Neural progenitor cell (in vitro differentiated cells): ENCODE measurements around the gene DDOST. TPM values are rescaled to one million over a fixed set of nuclear protein-coding genes. Genes with fewer than 3 reads are reported as not detected.
A peak's percentile ranks its signal among the peaks of the same experiment; 100 is the strongest.

Experiments used
- DNase-seq: peaks from one replicate; pipeline ENCODE4 v3.0.0-alpha.2; 2016; ENCODE audit warnings: low spot score
- H2AFZ ChIP-seq: fragments of 200-600 bp; sonication (generic); replicated peaks from 2 replicates; pipeline ENCODE4 v1.6.1; 2016; ENCODE audit warnings: antibody characterized with exemption
- H3F3A ChIP-seq: fragments of 200-600 bp; sonication (generic); 2 replicates; pipeline ENCODE4 v1.6.1; 2016; ENCODE audit warnings: antibody characterized with exemption, low read depth
- H3K27ac ChIP-seq: fragments of 200-600 bp; sonication (generic); 2 replicates; pipeline ENCODE4 v1.5.1; 2016; ENCODE audit warnings: mild to moderate bottlenecking
- H3K27me3 ChIP-seq: fragments of 200-600 bp; sonication (generic); 2 replicates; pipeline ENCODE4 v1.6.1; 2016; ENCODE audit warnings: mild to moderate bottlenecking, moderate library complexity
- H3K36me3 ChIP-seq: fragments of 200-600 bp; sonication (generic); 2 replicates; pipeline ENCODE4 v1.5.1; 2016
- H3K4me1 ChIP-seq: fragments of 200-600 bp; sonication (generic); 2 replicates; pipeline ENCODE4 v1.6.1; 2016; ENCODE audit warnings: mixed run types
- H3K4me2 ChIP-seq: fragments of 200-600 bp; sonication (generic); 2 replicates; pipeline ENCODE4 v1.6.1; 2016
- H3K4me3 ChIP-seq: fragments of 200-600 bp; sonication (generic); 2 replicates; pipeline ENCODE4 v1.5.1; 2016
- H3K79me2 ChIP-seq: fragments of 200-600 bp; sonication (generic); 2 replicates; pipeline ENCODE4 v1.6.1; 2016; ENCODE audit warnings: low read depth
- H3K9ac ChIP-seq: fragments of 200-600 bp; sonication (generic); 2 replicates; pipeline ENCODE4 v1.6.1; 2016
- H3K9me3 ChIP-seq: fragments of 200-600 bp; sonication (generic); 2 replicates; pipeline ENCODE4 v1.5.1; 2016; ENCODE audit warnings: low read depth
- H4K20me1 ChIP-seq: fragments of 200-600 bp; sonication (generic); 2 replicates; pipeline ENCODE4 v1.6.1; 2016; ENCODE audit warnings: low read depth
- H3K27ac Mint-ChIP-seq: 3 replicates; pipeline ENCODE4 v1.8.0; 2021; ENCODE audit warnings: mixed read lengths
- H3K27me3 Mint-ChIP-seq: 2 replicates; pipeline ENCODE4 v1.8.0; 2022; ENCODE audit warnings: low read depth, mild to moderate bottlenecking, inconsistent platforms, moderate library complexity, mixed read lengths; ENCODE audit not compliant: insufficient read depth
- H3K36me3 Mint-ChIP-seq: 3 replicates; pipeline ENCODE4 v1.8.0; 2021; ENCODE audit warnings: mixed read lengths
- H3K4me1 Mint-ChIP-seq: 3 replicates; pipeline ENCODE4 v1.8.0; 2021; ENCODE audit warnings: mixed read lengths
- H3K4me3 Mint-ChIP-seq: 3 replicates; pipeline ENCODE4 v1.8.0; 2021; ENCODE audit warnings: mild to moderate bottlenecking, moderate library complexity, mixed read lengths
- H3K9me3 Mint-ChIP-seq: 3 replicates; pipeline ENCODE4 v1.8.0; 2020; ENCODE audit warnings: mixed read lengths
- CTCF ChIP-seq: fragments of 200-600 bp; sonication (generic); IDR thresholded peaks from 2 replicates; pipeline ENCODE4 v1.5.1; 2017; ENCODE audit warnings: antibody characterized with exemption, mild to moderate bottlenecking
- EZH2 ChIP-seq: fragments of 200-600 bp; sonication (generic); IDR thresholded peaks from 2 replicates; pipeline ENCODE4 v1.6.1; 2017; ENCODE audit warnings: antibody characterized with exemption, mild to moderate bottlenecking, moderate library complexity
- EZH2phosphoT487 ChIP-seq: fragments of 200-600 bp; sonication (generic); IDR thresholded peaks from 2 replicates; pipeline ENCODE4 v1.6.1; 2017; ENCODE audit warnings: antibody characterized with exemption
- total RNA-seq: library from RNA; depleted of rRNA; stranded (reverse); fragments of >200 nt; gene quantifications from 2 replicates; pipeline ENCODE4 v1.2.3, GENCODE V29; 2015; ENCODE audit warnings: low replicate concordance

DDOST gene
- total RNA-seq, 1 donor from 2014 or later: 151 TPM

GRCh38 chr1:20708891-20709290 lies 47.7 kb upstream of the DDOST start:
- H3K36me3 Mint-ChIP-seq: no peaks in the 10 kb centered on the region
- no peak for TF ChIP-seq EZH2
- no peaks in the 10 kb centered on the region for H3K36me3 ChIP-seq
- no peak overlapping the region for H3K27ac ChIP-seq
- H3K79me2 ChIP-seq: no peaks in the 10 kb centered on the region
- H3K4me3 Mint-ChIP-seq: no peak overlapping the region
- H3K4me3 ChIP-seq: no peak overlapping the region
- no peak overlapping the region for H2AFZ ChIP-seq
- H3K9ac ChIP-seq: no peak overlapping the region
- no peaks in the 10 kb centered on the region for H3F3A ChIP-seq
- H3K27me3 ChIP-seq: no peaks in the 10 kb centered on the region
- no peak overlapping the region for H3K27ac Mint-ChIP-seq
- no peaks in the 10 kb centered on the region for H3K9me3 ChIP-seq
- peaks cover 32% of the 10 kb centered on the region for H3K4me1 Mint-ChIP-seq
- no peaks in the 10 kb centered on the region for H3K9me3 Mint-ChIP-seq
- no peaks in the 10 kb centered on the region for H4K20me1 ChIP-seq
- no peak overlapping the region for H3K4me2 ChIP-seq
- no peaks in the 10 kb centered on the region for H3K4me1 ChIP-seq
- peaks cover 12% of the 10 kb centered on the region for H3K27me3 Mint-ChIP-seq
- DNase-seq: no peak

- H2AFZ ChIP-seq: no peak overlapping the region
- peak overlapping the region; percentile 37 for H3K27ac Mint-ChIP-seq
- DNase-seq: no peak
- TF ChIP-seq EZH2phosphoT487 (no peak), EZH2 (no peak), CTCF (no peak)
- no peaks in the 10 kb centered on the region for H3K27me3 ChIP-seq
- H3K9ac ChIP-seq: no peak overlapping the region
- H3K36me3 ChIP-seq: no peaks in the 10 kb centered on the region
- H3K79me2 ChIP-seq: no peaks in the 10 kb centered on the region
- H3K27me3 Mint-ChIP-seq: peaks cover 10% of the 10 kb centered on the region
- no peak overlapping the region for H3K27ac ChIP-seq
- no peaks in the 10 kb centered on the region for H3F3A ChIP-seq
- H3K9me3 ChIP-seq: no peaks in the 10 kb centered on the region
- H3K4me3 ChIP-seq: no peak overlapping the region
- H3K4me1 ChIP-seq: no peaks in the 10 kb centered on the region
- H3K36me3 Mint-ChIP-seq: no peaks in the 10 kb centered on the region
- H4K20me1 ChIP-seq: no peaks in the 10 kb centered on the region
- H3K4me1 Mint-ChIP-seq: peaks cover 32% of the 10 kb centered on the region
- H3K4me2 ChIP-seq: no peak overlapping the region
- no peaks in the 10 kb centered on the region for H3K9me3 Mint-ChIP-seq
- no peak overlapping the region for H3K4me3 Mint-ChIP-seq
These were observed 46.9 kb upstream of the DDOST start for GRCh38 chr1:20708057-20708456.

- no peak overlapping the region for H2AFZ ChIP-seq
- Mint-ChIP-seq H3K27me3 (peaks cover 11% of the 10 kb centered on the region), H3K4me1 (peaks cover 28% of the 10 kb centered on the region), H3K27ac (no peak overlapping the region), H3K36me3 (no peaks in the 10 kb centered on the region), H3K9me3 (no peaks in the 10 kb centered on the region), H3K4me3 (no peak overlapping the region)
- no peaks in the 10 kb centered on the region for H3K4me1 ChIP-seq
- H3K27me3 ChIP-seq: no peaks in the 10 kb centered on the region
- H4K20me1 ChIP-seq: no peaks in the 10 kb centered on the region
- H3K79me2 ChIP-seq: no peaks in the 10 kb centered on the region
- no peak overlapping the region for H3K4me3 ChIP-seq
- H3K9me3 ChIP-seq: no peaks in the 10 kb centered on the region
- no peak overlapping the region for H3K4me2 ChIP-seq
- TF ChIP-seq CTCF: no peak
- TF ChIP-seq EZH2phosphoT487: no peak
- TF ChIP-seq EZH2: no peak
- H3K9ac ChIP-seq: no peak overlapping the region
- no peak overlapping the region for H3K27ac ChIP-seq
- no peaks in the 10 kb centered on the region for H3K36me3 ChIP-seq
- no peak for DNase-seq
- H3F3A ChIP-seq: no peaks in the 10 kb centered on the region
These were observed 45.7 kb upstream of the DDOST start for GRCh38 chr1:20706841-20707240.

DNA sequence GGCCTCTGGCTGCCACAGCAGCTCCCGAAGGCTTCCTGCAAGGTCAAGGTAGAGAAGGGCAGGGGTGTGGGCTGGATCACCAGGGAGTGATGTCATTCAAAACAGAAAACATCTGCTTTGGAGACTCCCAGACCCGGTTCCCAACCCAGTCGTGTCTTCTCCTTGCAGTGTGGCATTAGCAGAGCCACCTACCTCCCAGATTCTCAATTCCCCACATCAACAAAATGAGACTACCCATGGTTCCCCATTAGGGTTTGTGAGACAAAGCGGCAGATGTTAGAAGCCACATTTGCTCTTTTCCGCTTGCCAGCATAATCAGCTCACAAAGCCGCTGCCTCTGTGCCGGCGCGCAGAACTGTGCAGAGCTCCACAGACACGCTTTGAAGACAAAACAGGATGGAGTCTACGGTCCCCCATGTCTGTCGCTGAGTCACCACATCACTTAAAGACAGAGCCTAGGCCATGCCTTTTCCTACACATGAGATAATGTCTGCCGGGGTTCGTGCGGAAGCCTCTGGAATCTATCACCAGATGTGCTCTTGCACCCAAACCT lies 44.1 kb upstream of the DDOST start:
- Mint-ChIP-seq H3K9me3 (no peaks in the 10 kb centered on the region), H3K27ac (peak overlapping the region; percentile 66), H3K4me3 (no peak overlapping the region), H3K4me1 (peaks cover 14% of the 10 kb centered on the region), H3K36me3 (no peaks in the 10 kb centered on the region), H3K27me3 (peaks cover 14% of the 10 kb centered on the region)
- Histone ChIP-seq H3K27me3 (no peaks in the 10 kb centered on the region), H2AFZ (no peak overlapping the region), H3K79me2 (no peaks in the 10 kb centered on the region), H3K36me3 (no peaks in the 10 kb centered on the region), H3K9me3 (no peaks in the 10 kb centered on the region), H3K4me1 (no peaks in the 10 kb centered on the region), H3K4me2 (no peak overlapping the region), H3K27ac (no peak overlapping the region), H3K9ac (no peak overlapping the region), H3F3A (no peaks in the 10 kb centered on the region), H3K4me3 (no peak overlapping the region), H4K20me1 (no peaks in the 10 kb centered on the region)
- TF ChIP-seq EZH2phosphoT487: no peak
- DNase-seq: no peak
